ENCODE results near the gene THPO.

GRCh38 chr3:184372911-184373310, 5.1 kb downstream of the THPO start:
- no peak for TF ChIP-seq CTCF (IDR thresholded peaks at IDR 0.05)
- TF ChIP-seq POLR2A (IDR thresholded peaks at IDR 0.05): no peak

All from upper lobe of left lung (tissue), 4 donors.